PC-3 (cell line): ENCODE measurements around the gene MAP1LC3B. TPM values are rescaled to one million over a fixed set of nuclear protein-coding genes. Genes with fewer than 3 reads are reported as not detected.

Experiments
- ATAC-seq: fragments of 200-7000 bp; cut with Tn5 transposase; 2 replicates; pipeline ENCODE4 v1.9.1; 2020; ENCODE audit warnings: mild to moderate bottlenecking, moderate library complexity
- BruUV-seq: library from RNA; stranded (reverse); fragments of 400-500 nt; replicated peaks from 2 replicates; lab custom pipeline; 2021; lab: Mats Ljungman, UMichigan
- CTCF ChIA-PET: fragments of 300-600 bp; sonication (Branson Sonifier 250); formaldehyde crosslinking; loops from one replicate; lab custom pipeline; 2022; ENCODE audit warnings: antibody characterized with exemption; lab: Charles Lee
- POLR2A ChIA-PET: fragments of 300-600 bp; sonication (Branson Sonifier 250); formaldehyde crosslinking; loops from one replicate; lab custom pipeline; 2022; ENCODE audit warnings: antibody characterized with exemption; ENCODE audit not compliant: unreplicated experiment; lab: Charles Lee
- DNase-seq: peaks from one replicate; pipeline ENCODE4 v3.0.0-alpha.2; 2015
- H2AFZ ChIP-seq: fragments of 300-600 bp; sonication (generic); 2 replicates; pipeline ENCODE4 v1.6.0; 2016; ENCODE audit warnings: antibody characterized with exemption, low read length
- H3F3A ChIP-seq: fragments of 300-600 bp; sonication (generic); one replicate; pipeline ENCODE4 v1.6.0; 2017; ENCODE audit warnings: antibody characterized with exemption, low read length, control low read depth, mild to moderate bottlenecking; ENCODE audit not compliant: unreplicated experiment
- H3K27ac ChIP-seq: fragments of 300-600 bp; sonication (generic); 2 replicates; pipeline ENCODE4 v1.5.1; 2016; ENCODE audit warnings: mild to moderate bottlenecking, low read length
- H3K27me3 ChIP-seq: fragments of 300-600 bp; sonication (generic); 2 replicates; pipeline ENCODE4 v1.6.1; 2016; ENCODE audit warnings: low read length, mixed read lengths
- H3K36me3 ChIP-seq: fragments of 300-600 bp; sonication (generic); 2 replicates; pipeline ENCODE4 v1.6.1; 2016; ENCODE audit warnings: low read depth, mixed run types, low read length, mixed read lengths
- H3K4me1 ChIP-seq: fragments of 300-600 bp; sonication (generic); 2 replicates; pipeline ENCODE4 v1.5.1; 2016; ENCODE audit warnings: low read length; ENCODE audit not compliant: insufficient read depth
- H3K4me2 ChIP-seq: fragments of 300-600 bp; sonication (generic); 2 replicates; pipeline ENCODE4 v1.6.0; 2016; ENCODE audit warnings: low read length
- H3K4me3 ChIP-seq: fragments of 300-600 bp; sonication (generic); 2 replicates; pipeline ENCODE4 v1.5.1; 2016; ENCODE audit warnings: mild to moderate bottlenecking, low read length, mixed read lengths
- H3K79me2 ChIP-seq: fragments of 300-600 bp; sonication (generic); 2 replicates; pipeline ENCODE4 v1.6.1; 2017; ENCODE audit warnings: low read length, mixed read lengths
- H3K9ac ChIP-seq: fragments of 300-600 bp; sonication (generic); 2 replicates; pipeline ENCODE4 v1.6.0; 2016; ENCODE audit warnings: mild to moderate bottlenecking, low read length
- H3K9me2 ChIP-seq: fragments of 300-600 bp; sonication (generic); replicated peaks from 2 replicates; pipeline ENCODE4 v1.6.1; 2016; ENCODE audit warnings: mixed run types, low read length, mixed read lengths
- H3K9me3 ChIP-seq: fragments of 300-600 bp; sonication (generic); 2 replicates; pipeline ENCODE4 v1.6.1; 2016; ENCODE audit warnings: low read length, mixed read lengths
- H4K20me1 ChIP-seq: fragments of 300-600 bp; sonication (generic); 2 replicates; pipeline ENCODE4 v1.6.1; 2016; ENCODE audit warnings: low read length, mixed read lengths
- CTCF ChIP-seq: fragments of 300-600 bp; sonication (generic); conservative IDR thresholded peaks from 2 replicates; pipeline ENCODE4 v1.5.1; 2017; ENCODE audit warnings: antibody characterized with exemption, low read depth, mild to moderate bottlenecking, low read length
- EZH2 ChIP-seq: fragments of 300-600 bp; sonication (generic); IDR thresholded peaks from one replicate; pipeline ENCODE4 v1.6.1; 2017; ENCODE audit warnings: antibody characterized with exemption, mild to moderate bottlenecking, low read length; ENCODE audit not compliant: unreplicated experiment
- EZH2phosphoT487 ChIP-seq: fragments of 300-600 bp; sonication (generic); IDR thresholded peaks from 2 replicates; pipeline ENCODE4 v1.6.1; 2018; ENCODE audit warnings: mild to moderate bottlenecking, antibody characterized with exemption, low read length, borderline replicate concordance
- intact Hi-C: fragments of 100-400 bp; cut with micrococcal nuclease; formaldehyde crosslinking; loops from 2 replicates; pipeline ENCODE4 v1.9.0; 2023
- total RNA-seq: library from RNA; depleted of rRNA; stranded (reverse); fragments of >200 nt; gene quantifications from 2 replicates; pipeline ENCODE4 v1.2.3, GENCODE V29; 2014

MAP1LC3B gene
- total RNA-seq, 1 experiment from 2014 or later, result 11.9 TPM

- Histone ChIP-seq H4K20me1 (no peaks in the 10 kb centered on the region), H3F3A (no peaks in the 10 kb centered on the region), H3K79me2 (peaks cover 53% of the 10 kb centered on the region), H3K4me1 (no peaks in the 10 kb centered on the region), H3K9me3 (no peaks in the 10 kb centered on the region), H3K9ac (no peak overlapping the region), H2AFZ (no peak overlapping the region), H3K27me3 (no peaks in the 10 kb centered on the region), H3K4me3 (no peak overlapping the region), H3K9me2 (no peaks in the 10 kb centered on the region), H3K4me2 (no peak overlapping the region), H3K27ac (no peak overlapping the region), H3K36me3 (no peaks in the 10 kb centered on the region)
- intact Hi-C loops, result no loop called here
- ChIA-PET POLR2A (no interaction called here), CTCF (no interaction called here)
- DNase-seq (no peak), ATAC-seq (no peak)
- TF ChIP-seq EZH2 (no peak), EZH2phosphoT487 (no peak), CTCF (no peak)
- BruUV-seq, result no TSS peak
Measured at GRCh38 chr16:87367529-87367928, 24.6 kb upstream of the MAP1LC3B start.

GRCh38 chr16:87368029-87368770 lies 23.9 kb upstream of the MAP1LC3B start:
- no peaks in the 10 kb centered on the region for H4K20me1 ChIP-seq
- H3F3A ChIP-seq, result no peaks in the 10 kb centered on the region
- TF ChIP-seq CTCF (no peak), EZH2 (no peak), EZH2phosphoT487 (no peak)
- 0 out of 2 replicates have a peak, but pooled peaks have one; percentile 29 for ATAC-seq
- peaks cover 53% of the 10 kb centered on the region for H3K79me2 ChIP-seq
- H3K4me2 ChIP-seq, result no peak overlapping the region
- no peaks in the 10 kb centered on the region for H3K9me2 ChIP-seq
- no TSS peak for BruUV-seq
- ChIA-PET CTCF (no interaction called here), POLR2A (no interaction called here)
- H3K27me3 ChIP-seq, result no peaks in the 10 kb centered on the region
- no peak overlapping the region for H2AFZ ChIP-seq
- H3K36me3 ChIP-seq, result no peaks in the 10 kb centered on the region
- H3K27ac ChIP-seq, result no peak overlapping the region
- H3K4me3 ChIP-seq, result no peak overlapping the region
- no peaks in the 10 kb centered on the region for H3K4me1 ChIP-seq
- intact Hi-C loops, result no loop called here
- H3K9ac ChIP-seq, result no peak overlapping the region
- no peaks in the 10 kb centered on the region for H3K9me3 ChIP-seq
- no peak for DNase-seq

GRCh38 chr16:87369117-87369765 lies 22.9 kb upstream of the MAP1LC3B start:
- ATAC-seq (no peak), DNase-seq (no peak)
- Histone ChIP-seq H3K27ac (no peak overlapping the region), H3K4me1 (no peaks in the 10 kb centered on the region), H2AFZ (no peak overlapping the region), H3F3A (no peaks in the 10 kb centered on the region), H3K9me3 (no peaks in the 10 kb centered on the region), H3K4me3 (no peak overlapping the region), H3K9me2 (no peaks in the 10 kb centered on the region), H3K79me2 (peaks cover 62% of the 10 kb centered on the region), H4K20me1 (no peaks in the 10 kb centered on the region), H3K36me3 (no peaks in the 10 kb centered on the region), H3K27me3 (no peaks in the 10 kb centered on the region), H3K9ac (no peak overlapping the region), H3K4me2 (no peak overlapping the region)
- POLR2A ChIA-PET, result no interaction called here
- intact Hi-C loops, result no loop called here
- no TSS peak for BruUV-seq
- CTCF ChIA-PET, result no interaction called here
- TF ChIP-seq EZH2phosphoT487 (no peak), CTCF (no peak), EZH2 (no peak)
